GM13976 (cell line): ENCODE measurements around the gene ASH1L.

ENCODE experiments used
- DNase-seq: peaks from one replicate; pipeline ENCODE4 v3.0.0; 2012; ENCODE audit warnings: low spot score
- in situ Hi-C: fragments of 300-500 bp; cut with MboI; formaldehyde crosslinking; loops from one replicate; pipeline ENCODE4 v1.12.0; 2022; ENCODE audit warnings: low sequenced_read_pairs, mixed read lengths, inconsistent platforms; ENCODE audit not compliant: unreplicated experiment
- TF ChIP-seq, protein P1 (sequence below): IDR thresholded peaks from 2 replicates; pipeline ENCODE4 v1.5.1; 2012; ENCODE audit warnings: borderline replicate concordance, mild to moderate bottlenecking; ENCODE audit not compliant: insufficient read depth; ENCODE audit errors: extremely low read depth, missing control alignments, control extremely low read depth

The ASH1L gene

GRCh38 chr1:155318082-155318481, 244.5 kb downstream of the ASH1L start:
- DNase-seq, result no peak
- in situ Hi-C loops, result no loop called here
- TF ChIP-seq, protein P1, sequence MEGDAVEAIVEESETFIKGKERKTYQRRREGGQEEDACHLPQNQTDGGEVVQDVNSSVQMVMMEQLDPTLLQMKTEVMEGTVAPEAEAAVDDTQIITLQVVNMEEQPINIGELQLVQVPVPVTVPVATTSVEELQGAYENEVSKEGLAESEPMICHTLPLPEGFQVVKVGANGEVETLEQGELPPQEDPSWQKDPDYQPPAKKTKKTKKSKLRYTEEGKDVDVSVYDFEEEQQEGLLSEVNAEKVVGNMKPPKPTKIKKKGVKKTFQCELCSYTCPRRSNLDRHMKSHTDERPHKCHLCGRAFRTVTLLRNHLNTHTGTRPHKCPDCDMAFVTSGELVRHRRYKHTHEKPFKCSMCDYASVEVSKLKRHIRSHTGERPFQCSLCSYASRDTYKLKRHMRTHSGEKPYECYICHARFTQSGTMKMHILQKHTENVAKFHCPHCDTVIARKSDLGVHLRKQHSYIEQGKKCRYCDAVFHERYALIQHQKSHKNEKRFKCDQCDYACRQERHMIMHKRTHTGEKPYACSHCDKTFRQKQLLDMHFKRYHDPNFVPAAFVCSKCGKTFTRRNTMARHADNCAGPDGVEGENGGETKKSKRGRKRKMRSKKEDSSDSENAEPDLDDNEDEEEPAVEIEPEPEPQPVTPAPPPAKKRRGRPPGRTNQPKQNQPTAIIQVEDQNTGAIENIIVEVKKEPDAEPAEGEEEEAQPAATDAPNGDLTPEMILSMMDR, result no peak

DNA sequence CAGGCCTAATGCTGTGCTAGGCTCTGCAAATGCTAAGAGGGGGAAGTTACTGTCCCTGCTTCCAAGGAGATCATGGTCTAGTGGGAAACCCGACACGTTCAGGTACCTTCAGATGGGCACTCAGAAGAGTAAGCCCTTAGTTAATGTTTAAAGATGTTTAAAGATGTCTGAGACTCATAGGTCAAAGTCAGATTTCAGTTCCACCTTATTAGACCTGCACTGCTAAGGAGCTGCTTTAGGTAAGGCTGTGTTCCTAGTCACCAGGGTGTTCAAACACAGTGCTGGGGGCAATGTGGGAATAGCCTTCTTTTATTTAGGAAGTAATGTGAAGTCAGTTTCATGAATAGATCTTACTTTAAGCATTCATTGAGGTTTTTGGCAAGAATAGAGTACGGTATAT, 245.7 kb downstream of the ASH1L start:
- in situ Hi-C loops, result no loop called here
- DNase-seq, result no peak
- TF ChIP-seq, protein P1, result no peak

- no peak for DNase-seq
- in situ Hi-C loops, result no loop called here
- TF ChIP-seq, protein P1, result no peak
Measured at GRCh38 chr1:155313261-155313660, 249.3 kb downstream of the ASH1L start.

- TF ChIP-seq, protein P1, result no peak
- no peak for DNase-seq
- in situ Hi-C loops, result no loop called here
Measured at GRCh38 chr1:155309423-155310021, 253.1 kb downstream of the ASH1L start.

DNA sequence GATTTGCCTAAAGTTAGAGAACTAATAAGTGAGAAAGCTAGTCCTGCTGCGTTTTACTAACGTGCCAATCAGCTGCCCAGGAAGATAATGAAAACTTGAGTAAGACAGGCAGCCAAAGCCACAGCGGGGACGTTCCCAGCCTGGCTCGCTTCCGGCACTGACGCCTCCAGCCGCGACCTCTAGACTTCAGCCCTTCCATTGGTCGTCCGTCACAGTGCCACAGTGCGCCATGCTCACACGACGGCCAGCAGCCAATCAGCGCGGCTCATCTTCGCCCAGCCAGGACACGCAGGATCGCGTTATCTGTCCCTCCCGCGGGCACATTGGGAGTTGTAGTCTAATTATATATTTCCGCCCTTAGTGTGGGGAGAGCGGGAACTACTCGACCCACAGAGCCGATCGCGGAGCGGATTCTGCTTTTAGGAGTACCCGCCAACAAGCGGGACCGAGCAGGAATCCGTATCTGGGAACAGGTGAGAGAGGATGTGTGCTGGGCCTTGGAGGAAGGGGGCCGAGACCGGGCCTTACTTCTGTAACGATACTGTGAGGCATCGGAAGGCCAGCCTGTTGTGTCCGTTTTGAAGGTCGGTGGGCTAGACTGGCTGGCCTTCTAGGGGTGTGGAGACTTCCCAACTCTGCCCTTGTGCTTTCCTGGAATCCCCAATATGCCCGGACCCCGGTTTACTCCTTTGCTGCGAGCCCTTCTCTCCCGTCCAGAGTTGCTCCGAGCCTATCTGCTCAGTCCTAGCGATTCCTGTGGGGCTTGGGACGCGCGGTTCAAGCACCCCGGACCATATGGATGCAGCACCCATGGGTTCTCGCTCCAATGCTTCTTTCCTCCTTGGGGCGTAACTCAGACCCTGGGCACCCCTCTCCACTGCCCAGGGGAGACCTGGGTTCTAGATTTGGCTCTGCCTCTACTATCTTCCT, 253.8 kb downstream of the ASH1L start, which contains the start of gene FDPS:
Gene FDPS (plus strand): TSS at position 374 of the 930 bp plus-strand sequence. CDS start 924 bp downstream, outside the sequence.
- TF ChIP-seq, protein P1, result no peak
- DNase-seq, result peak; percentile 97
- in situ Hi-C loops, result no loop called here

- DNase-seq, result no peak
- in situ Hi-C loops, result no loop called here
- TF ChIP-seq, protein P1, result no peak
Measured at GRCh38 chr1:155307247-155307740, 255.3 kb downstream of the ASH1L start.
